Skeletal muscle satellite cell (primary cell): Measurements from ENCODE around the gene DENND10.
"Not testable (repeated sequence)": the region's sequence is repeated elsewhere in the genome, so short reads cannot be mapped to it uniquely, and the experiment has no call there.

ENCODE experiments used
- H3K27me3 ChIP-seq: 2 replicates; pipeline ENCODE4 v1.7.0; 2013; ENCODE audit warnings: low read length; ENCODE audit not compliant: control insufficient read depth, insufficient read depth
- H3K36me3 ChIP-seq: 2 replicates; pipeline ENCODE4 v1.7.0; 2013; ENCODE audit warnings: mild to moderate bottlenecking, control low read depth, low read length; ENCODE audit not compliant: insufficient read depth
- H3K4me1 ChIP-seq: 2 replicates; pipeline ENCODE4 v1.7.0; 2013; ENCODE audit warnings: low read length; ENCODE audit not compliant: control insufficient read depth, insufficient read depth
- H3K4me2 ChIP-seq: 2 replicates; pipeline ENCODE4 v1.7.0; 2013; ENCODE audit warnings: mild to moderate bottlenecking, low read length
- H3K4me3 ChIP-seq: 2 replicates; pipeline ENCODE4 v1.7.0; 2013; ENCODE audit warnings: low read length
- H3K9ac ChIP-seq: 2 replicates; pipeline ENCODE4 v1.7.0; 2013; ENCODE audit warnings: mild to moderate bottlenecking, low read depth, low read length, moderate library complexity
- H3K9me3 ChIP-seq: replicated peaks from 2 replicates; pipeline ENCODE4 v1.7.0; 2013; ENCODE audit warnings: mild to moderate bottlenecking, control low read depth, low read length

The DENND10 gene

DNA sequence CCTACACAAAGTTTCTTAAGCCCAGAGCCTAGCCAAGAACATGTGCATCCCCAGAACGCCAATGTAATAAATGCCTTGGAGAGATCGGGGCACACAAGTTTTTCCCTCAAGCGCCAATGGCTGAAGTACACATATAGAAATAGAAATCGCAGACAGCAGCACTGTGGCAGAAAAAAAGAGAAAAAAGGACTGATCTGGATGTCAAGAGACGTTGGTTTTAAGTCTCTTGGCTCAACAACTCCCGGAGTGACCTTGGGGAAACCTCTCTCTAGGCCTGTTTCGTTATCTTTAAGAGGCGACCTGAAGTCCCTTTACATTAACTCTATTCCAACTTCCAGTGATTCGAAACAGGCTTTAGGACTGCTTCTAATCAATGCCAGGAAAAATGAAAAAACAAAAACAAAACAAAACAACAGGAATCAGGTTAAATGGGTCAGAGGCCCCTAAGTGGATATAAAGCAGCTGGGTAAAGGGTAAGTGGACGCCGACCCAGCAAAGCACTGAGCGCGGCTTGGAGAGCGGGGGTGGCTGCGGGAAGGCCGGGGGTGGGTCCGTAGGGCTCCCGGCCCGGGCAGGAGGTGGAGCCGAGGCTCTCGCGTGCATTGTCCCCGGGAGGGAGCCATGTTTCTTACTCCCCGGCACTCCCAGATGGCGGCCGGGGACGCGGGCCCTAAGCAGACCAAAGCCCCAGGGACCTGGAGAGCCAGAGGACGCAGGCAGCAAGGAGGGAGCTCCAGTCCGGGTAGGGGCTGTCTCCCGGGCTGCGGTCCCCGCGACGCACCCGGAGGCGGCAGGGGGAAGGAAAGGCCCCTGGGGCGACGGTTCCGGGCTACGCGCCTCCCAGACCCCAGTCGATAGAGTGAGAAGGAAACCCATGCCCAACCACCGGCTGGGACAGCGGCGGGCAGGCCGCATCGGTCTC lies 24.1 kb upstream of the DENND10 start:
- Histone ChIP-seq H3K4me3 (peak overlapping the region; percentile 99), H3K36me3 (peaks cover 7% of the 10 kb centered on the region), H3K4me2 (peak overlapping the region; percentile 79), H3K27me3 (no peaks in the 10 kb centered on the region), H3K9me3 (no peaks in the 10 kb centered on the region), H3K9ac (peak overlapping the region; percentile 100), H3K4me1 (peaks cover 12% of the 10 kb centered on the region)

DNA sequence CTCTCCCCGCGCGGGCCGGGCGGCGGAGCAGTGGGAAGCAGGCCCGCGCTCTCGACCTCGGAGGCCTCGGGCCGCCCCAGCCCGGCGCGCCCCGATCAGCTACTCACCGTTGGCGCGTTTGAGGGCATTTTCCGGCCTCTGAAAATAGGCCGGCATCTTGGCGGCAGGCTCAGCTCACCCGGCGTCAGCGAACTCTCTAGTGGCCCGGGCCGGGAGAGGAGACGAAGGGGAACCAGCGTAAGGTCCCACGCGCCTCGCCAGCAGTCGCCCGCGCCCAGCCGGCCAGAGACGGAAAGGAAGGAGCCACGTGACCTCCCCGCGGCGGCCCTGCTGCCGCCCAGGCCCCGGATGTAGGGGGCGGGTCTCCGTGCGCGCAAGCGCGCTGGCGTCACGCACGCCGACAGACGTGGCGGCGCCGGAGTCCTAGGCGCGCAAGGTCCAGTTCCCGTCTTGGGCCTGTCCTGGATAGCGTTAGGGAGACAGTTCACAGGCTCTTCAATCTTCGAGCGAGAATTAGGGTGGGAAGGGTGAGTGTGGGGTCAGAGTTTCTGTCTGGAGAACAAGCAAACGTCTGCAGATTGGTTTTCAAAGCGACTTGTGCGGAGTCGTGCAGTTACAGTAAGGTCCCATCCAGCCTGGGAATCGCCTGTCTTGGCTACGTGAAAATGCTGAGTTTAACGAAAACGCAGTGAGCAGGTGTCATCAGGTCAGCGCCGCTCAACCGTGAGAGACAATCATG lies 23.2 kb upstream of the DENND10 start, which contains the start of gene EIF3A:
EIF3A (minus strand) TSS at position 297 of the 739 bp plus-strand sequence; CDS start at position 156, 141 bp downstream.
- H3K9me3 ChIP-seq, result no peaks in the 10 kb centered on the region
- H3K9ac ChIP-seq, result peak within 1 kb of the TSS; percentile 100
- H3K4me3 ChIP-seq, result peak within 1 kb of the TSS; percentile 99
- peaks cover 7% of the 10 kb centered on the region for H3K36me3 ChIP-seq
- H3K4me1 ChIP-seq, result peaks cover 9% of the 10 kb centered on the region
- no peaks in the 10 kb centered on the region for H3K27me3 ChIP-seq
- H3K4me2 ChIP-seq, result peak within 1 kb of the TSS; percentile 79

- no peaks in the 10 kb centered on the region for H3K4me1 ChIP-seq
- peaks cover 4% of the 10 kb centered on the region for H3K36me3 ChIP-seq
- no peaks in the 10 kb centered on the region for H3K27me3 ChIP-seq
- no peak overlapping the region for H3K4me2 ChIP-seq
- no peak overlapping the region for H3K4me3 ChIP-seq
- H3K9me3 ChIP-seq, result no peaks in the 10 kb centered on the region
- H3K9ac ChIP-seq, result no peak overlapping the region
These were observed 19.0 kb upstream of the DENND10 start for GRCh38 chr10:119084896-119085295.

DNA sequence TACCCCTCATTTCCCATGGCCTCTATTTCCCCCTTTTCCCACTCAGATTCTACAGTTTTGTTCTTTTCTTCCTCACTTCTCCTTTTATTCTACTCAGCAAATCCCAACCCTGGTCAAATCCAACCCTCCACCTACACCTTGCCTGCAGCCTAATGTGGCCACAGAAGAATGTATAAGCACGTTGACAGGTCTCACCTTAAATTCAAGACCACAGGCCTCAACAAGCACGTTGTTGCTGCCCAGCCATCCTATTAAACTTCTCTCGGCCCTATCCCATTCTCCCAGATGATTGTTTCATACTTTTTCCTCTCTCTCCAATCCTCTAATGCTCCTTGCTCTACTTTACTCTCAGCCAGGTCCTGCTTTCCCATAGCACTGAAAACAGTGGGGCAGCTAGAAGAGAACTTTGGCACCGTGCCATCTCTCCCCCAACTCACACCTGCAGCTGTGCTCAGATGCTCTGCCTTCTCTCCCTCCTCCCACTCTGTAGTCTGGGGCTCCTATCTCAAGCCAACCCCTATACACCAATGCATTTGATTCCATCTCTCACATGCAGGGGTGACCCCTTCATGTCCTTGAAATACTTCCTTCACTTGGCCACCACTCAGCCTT lies 16.5 kb upstream of the DENND10 start:
- Histone ChIP-seq H3K4me1 (peaks cover 11% of the 10 kb centered on the region), H3K9ac (no peak overlapping the region), H3K27me3 (no peaks in the 10 kb centered on the region), H3K36me3 (no peaks in the 10 kb centered on the region), H3K4me3 (no peak overlapping the region), H3K4me2 (no peak overlapping the region), H3K9me3 (no peaks in the 10 kb centered on the region)

DNA sequence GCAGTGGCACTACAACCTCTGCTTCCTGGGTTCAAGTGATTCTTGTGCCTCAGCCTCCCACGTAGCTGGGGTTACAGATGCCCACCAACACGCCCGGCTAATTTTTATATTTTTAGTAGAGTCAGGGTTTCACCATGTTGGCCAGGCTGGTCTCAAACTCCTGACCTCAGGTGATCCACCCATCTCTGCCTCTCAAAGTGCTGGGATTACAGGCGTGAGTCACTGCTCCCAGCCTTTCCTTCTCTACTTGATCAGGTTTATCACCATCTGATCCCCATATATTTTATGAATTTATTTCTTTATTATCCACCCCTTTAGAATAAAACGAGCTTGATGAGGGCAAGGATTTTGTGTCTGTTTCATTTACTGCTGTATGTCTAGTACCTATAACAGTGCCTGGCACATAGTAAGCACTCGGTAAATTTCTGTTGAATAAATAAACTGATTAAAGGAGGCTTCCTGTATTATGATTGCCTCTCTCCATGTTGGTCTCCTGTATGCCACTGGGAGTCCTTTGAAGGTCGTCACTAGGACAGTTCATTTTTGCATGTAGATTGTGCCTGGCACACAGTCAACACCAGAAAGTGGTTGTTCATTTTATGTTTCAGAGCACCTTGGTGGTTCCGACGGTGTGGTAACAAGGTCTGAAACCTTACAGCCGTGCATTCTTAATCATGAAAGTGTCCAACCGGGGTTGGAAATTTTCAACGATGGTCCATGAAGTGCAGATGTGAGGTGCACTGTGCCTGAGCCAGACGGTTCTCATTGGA lies 13.7 kb upstream of the DENND10 start:
- Histone ChIP-seq H3K9ac (no peak overlapping the region), H3K27me3 (no peaks in the 10 kb centered on the region), H3K9me3 (no peaks in the 10 kb centered on the region), H3K4me1 (peaks cover 11% of the 10 kb centered on the region), H3K4me2 (no peak overlapping the region), H3K36me3 (no peaks in the 10 kb centered on the region), H3K4me3 (no peak overlapping the region)

GRCh38 chr10:119090968-119091367 lies 12.9 kb upstream of the DENND10 start:
- Histone ChIP-seq H3K4me2 (peak overlapping the region; percentile 50), H3K36me3 (no peaks in the 10 kb centered on the region), H3K9me3 (no peaks in the 10 kb centered on the region), H3K4me3 (no peak overlapping the region), H3K9ac (no peak overlapping the region), H3K4me1 (peaks cover 11% of the 10 kb centered on the region), H3K27me3 (no peaks in the 10 kb centered on the region)

DNA sequence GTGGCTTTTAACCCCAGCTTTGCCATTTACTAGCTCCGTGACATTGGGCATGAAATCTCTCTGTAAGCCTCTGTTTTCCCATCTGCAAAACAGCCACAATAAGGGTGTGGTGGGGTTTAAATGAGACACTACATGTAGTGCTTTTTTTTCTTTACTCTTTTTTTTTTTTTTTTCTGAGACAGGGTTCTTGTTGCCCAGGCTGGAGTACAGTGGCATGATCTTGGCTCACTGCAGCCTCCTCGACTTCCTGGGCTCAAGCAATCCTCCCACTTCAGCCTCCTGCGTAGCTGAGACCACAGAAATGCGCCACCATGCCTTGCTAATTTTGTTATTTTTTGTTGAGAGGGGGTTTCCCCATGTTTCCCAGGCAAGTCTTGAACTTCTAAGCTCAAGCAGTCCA lies 8.3 kb upstream of the DENND10 start:
- Histone ChIP-seq H3K9ac (no peak overlapping the region), H3K4me1 (peaks cover 7% of the 10 kb centered on the region), H3K36me3 (no peaks in the 10 kb centered on the region), H3K27me3 (no peaks in the 10 kb centered on the region), H3K4me2 (no peak overlapping the region), H3K9me3 (no peaks in the 10 kb centered on the region), H3K4me3 (no peak overlapping the region)

- H3K4me3 ChIP-seq, H3K36me3 ChIP-seq, H3K4me2 ChIP-seq, H3K9me3 ChIP-seq, H3K4me1 ChIP-seq, H3K27me3 ChIP-seq, H3K9ac ChIP-seq: not testable (repeated sequence)
These were observed 7.1 kb upstream of the DENND10 start for GRCh38 chr10:119096641-119097415.

GRCh38 chr10:119098576-119098975 lies 5.3 kb upstream of the DENND10 start:
- no peak overlapping the region for H3K9ac ChIP-seq
- H3K9me3 ChIP-seq, result no peaks in the 10 kb centered on the region
- no peaks in the 10 kb centered on the region for H3K36me3 ChIP-seq
- H3K27me3 ChIP-seq, result no peaks in the 10 kb centered on the region
- no peak overlapping the region for H3K4me3 ChIP-seq
- H3K4me1 ChIP-seq, result no peaks in the 10 kb centered on the region
- no peak overlapping the region for H3K4me2 ChIP-seq

- H3K36me3 ChIP-seq, result no peaks in the 10 kb centered on the region
- H3K9me3 ChIP-seq, result no peaks in the 10 kb centered on the region
- H3K9ac ChIP-seq, result no peak overlapping the region
- H3K4me2 ChIP-seq, result no peak overlapping the region
- peaks cover 7% of the 10 kb centered on the region for H3K4me1 ChIP-seq
- H3K27me3 ChIP-seq, result no peaks in the 10 kb centered on the region
- H3K4me3 ChIP-seq, result no peak overlapping the region
These were observed 3.3 kb upstream of the DENND10 start for GRCh38 chr10:119100434-119101238.
